LNCaP clone FGC (cell line): ENCODE results near the gene CAPNS1.
"Not testable (repeated sequence)": the region's sequence is repeated elsewhere in the genome, so short reads cannot be mapped to it uniquely, and the experiment has no call there.

ENCODE experiments used
- DNase-seq: peaks from one replicate; pipeline ENCODE4 v3.0.0-alpha.2; 2011; ENCODE audit warnings: low read depth
- H3K4me3 ChIP-seq: 2 replicates; pipeline ENCODE4 v1.5.1; 2011; ENCODE audit warnings: mild to moderate bottlenecking, low read depth, low read length, control low read depth
- TF ChIP-seq, protein P1 (sequence below): IDR thresholded peaks from 2 replicates; pipeline ENCODE4 v1.5.1; 2012; ENCODE audit warnings: mild to moderate bottlenecking; ENCODE audit not compliant: control insufficient read depth, insufficient read depth; ENCODE audit errors: extremely low read depth

The CAPNS1 gene

DNA sequence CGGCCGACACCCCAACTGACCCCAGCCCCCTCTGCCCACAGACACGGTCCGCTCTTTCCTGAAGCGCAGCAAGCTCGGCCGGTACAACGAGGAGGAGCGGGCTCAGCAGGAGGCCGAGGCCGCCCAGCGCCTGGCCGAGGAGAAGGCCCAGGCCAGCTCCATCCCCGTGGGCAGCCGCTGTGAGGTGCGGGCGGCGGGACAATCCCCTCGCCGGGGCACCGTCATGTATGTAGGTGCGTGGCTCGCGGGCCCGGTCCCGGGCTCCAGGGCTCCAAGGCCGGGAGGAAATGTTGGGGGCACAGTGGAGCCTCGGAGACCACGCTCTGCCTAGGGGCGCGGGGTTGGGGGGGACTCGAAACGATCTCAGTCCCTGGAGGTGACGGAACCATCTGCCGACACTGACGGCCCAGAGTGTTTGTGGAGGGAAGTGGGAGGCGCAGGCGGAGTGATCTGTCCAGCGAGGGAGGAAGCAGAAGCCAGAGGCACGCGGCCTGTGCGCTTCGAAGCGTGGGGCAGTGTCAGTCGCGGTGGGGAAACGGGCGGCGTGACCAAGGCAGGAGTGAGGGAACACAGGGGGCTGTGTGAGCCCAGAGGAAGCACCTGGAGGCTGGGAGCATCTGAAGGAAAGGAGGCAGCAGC is 18.3 kb upstream of the CAPNS1 start:
- no peak overlapping the region for H3K4me3 ChIP-seq
- no peak for DNase-seq
- TF ChIP-seq, protein P1, sequence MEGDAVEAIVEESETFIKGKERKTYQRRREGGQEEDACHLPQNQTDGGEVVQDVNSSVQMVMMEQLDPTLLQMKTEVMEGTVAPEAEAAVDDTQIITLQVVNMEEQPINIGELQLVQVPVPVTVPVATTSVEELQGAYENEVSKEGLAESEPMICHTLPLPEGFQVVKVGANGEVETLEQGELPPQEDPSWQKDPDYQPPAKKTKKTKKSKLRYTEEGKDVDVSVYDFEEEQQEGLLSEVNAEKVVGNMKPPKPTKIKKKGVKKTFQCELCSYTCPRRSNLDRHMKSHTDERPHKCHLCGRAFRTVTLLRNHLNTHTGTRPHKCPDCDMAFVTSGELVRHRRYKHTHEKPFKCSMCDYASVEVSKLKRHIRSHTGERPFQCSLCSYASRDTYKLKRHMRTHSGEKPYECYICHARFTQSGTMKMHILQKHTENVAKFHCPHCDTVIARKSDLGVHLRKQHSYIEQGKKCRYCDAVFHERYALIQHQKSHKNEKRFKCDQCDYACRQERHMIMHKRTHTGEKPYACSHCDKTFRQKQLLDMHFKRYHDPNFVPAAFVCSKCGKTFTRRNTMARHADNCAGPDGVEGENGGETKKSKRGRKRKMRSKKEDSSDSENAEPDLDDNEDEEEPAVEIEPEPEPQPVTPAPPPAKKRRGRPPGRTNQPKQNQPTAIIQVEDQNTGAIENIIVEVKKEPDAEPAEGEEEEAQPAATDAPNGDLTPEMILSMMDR, result no peak

DNA sequence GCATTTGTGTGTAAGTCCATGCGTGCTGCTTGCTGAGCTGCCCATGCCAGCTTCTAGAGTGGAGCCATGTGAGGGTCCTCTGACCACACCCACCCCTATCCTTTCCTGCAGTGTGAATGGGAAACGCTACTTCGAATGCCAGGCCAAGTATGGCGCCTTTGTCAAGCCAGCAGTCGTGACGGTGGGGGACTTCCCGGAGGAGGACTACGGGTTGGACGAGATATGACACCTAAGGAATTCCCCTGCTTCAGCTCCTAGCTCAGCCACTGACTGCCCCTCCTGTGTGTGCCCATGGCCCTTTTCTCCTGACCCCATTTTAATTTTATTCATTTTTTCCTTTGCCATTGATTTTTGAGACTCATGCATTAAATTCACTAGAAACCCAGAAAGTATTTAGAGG is 14.3 kb upstream of the CAPNS1 start:
- TF ChIP-seq, protein P1, result no peak
- DNase-seq, result no peak
- no peak overlapping the region for H3K4me3 ChIP-seq

DNA sequence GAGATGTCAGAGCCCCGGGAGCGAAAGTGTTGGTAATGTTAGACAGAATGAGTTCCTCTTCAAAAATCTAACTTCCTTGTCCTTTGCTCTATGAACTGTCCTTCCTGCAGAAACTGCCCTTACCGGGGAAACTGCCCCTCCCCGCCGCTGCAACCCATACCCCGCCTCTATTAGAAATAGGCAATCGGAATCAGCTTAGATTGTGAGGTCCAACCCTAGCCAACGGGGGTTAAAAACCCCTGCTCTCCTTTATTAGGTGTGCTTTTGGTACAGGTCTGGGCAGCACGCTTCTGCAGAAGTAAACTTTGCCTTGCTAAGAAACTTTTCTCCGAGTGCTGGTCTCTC is 11.5 kb upstream of the CAPNS1 start:
- peak overlapping the region; percentile 59 for H3K4me3 ChIP-seq
- no peak for DNase-seq
- TF ChIP-seq, protein P1, result no peak

DNA sequence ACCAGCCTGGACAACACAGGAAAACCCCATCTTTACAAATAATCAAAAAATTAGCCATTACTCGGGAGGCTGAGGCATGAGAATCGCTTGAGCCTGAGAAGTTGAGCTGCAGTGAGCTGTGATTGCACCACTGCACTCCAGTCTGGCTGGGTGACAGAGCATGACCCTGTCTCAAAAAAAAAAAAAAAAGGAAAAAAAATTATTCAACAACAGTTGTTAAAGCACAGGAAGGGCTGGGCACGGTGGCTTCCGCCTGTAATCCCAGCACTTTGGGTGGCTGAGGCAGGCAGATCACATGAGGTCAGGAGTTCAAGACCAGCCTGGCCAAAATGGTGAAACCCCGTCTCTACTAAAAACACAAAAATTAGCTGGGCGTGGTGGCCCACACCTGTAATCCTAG is 8.6 kb upstream of the CAPNS1 start:
- DNase-seq, H3K4me3 ChIP-seq: not testable (repeated sequence)

DNA sequence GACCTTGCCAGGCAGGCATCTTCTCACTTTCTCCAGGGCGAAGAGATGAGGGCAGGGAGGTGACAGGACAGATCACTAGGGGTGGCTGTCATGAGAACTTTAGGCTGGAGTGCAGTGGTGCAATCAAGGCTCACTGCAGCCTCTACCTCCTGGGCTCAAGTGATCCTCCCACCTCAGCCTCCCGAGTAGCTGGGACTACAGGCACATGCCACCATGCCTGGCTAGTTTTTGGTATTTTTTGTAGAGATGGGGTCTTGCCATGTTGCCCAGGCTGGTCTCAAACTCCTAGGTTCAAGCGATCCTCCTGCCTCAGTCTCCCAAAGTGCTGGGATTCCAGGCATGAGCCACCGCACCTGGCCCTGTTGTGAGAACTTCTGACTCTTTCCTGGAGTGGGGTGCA is 5.0 kb upstream of the CAPNS1 start:
- not testable (repeated sequence) for DNase-seq, H3K4me3 ChIP-seq

DNA sequence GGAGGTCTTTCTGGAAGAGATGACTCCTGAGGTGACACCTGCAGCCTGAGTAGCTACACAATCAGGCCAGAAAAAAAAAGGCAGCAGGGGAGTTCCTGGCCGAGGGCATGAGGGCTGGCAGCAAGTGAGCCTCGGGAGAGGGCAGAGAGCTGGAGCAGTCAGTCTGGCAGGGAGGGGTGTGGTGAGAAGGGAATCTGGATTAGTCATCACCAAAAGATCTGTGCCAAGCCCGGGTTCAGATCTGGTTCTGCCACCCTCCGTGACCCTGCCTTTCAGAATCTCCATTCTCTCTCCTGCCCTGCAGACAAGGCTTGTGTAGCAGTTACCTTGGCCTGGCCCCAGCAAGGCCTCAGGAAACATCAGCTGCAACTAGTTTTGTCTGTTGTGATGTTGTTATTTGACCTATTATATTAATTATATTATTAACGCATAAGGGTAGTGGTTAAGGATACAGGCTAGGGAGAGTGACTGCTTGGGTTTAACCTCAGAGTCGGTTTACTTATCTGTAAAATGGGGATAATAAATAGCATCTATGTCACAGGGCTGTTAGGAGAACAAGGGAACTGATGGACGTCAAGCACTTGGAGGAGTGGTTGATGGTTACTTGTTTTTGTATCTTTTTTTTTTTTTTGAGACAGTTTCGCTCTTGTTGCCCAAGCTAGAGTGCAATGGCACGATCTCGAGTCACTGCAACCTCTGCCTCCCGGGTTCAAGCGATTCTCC is 2.7 kb upstream of the CAPNS1 start:
- peak; percentile 97 for DNase-seq
- TF ChIP-seq, protein P1, result no peak
- no peak overlapping the region for H3K4me3 ChIP-seq

DNA sequence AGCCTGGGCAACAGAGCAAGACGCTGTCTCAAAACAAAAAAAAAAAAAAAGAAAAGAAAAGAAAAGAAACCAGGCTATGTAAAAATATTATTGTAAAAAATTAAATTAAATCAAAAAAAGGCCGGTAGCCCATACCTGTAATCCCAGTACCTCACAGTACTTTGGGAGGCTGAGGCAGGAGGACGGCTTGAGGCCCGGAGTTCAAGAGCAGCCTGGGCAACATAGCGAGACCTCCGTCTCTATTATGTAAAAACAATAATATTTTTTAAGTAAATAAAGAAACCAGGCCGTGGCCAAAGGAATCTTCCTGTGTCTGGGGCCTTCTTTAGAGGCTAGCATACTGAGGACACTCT is 770 bp upstream of the CAPNS1 start:
- TF ChIP-seq, protein P1, result no peak
- peak overlapping the region; percentile 90 for H3K4me3 ChIP-seq

More for the DNA sequence above, 770 bp upstream of the CAPNS1 start:
- DNase-seq, result no peak
